ENCODE data around the gene NOD2.

Gene NOD2

GRCh38 chr16:50733468-50733867 is 40.1 kb downstream of the NOD2 start:
- no peak for DNase-seq (ENCODE audit: low read depth)
- no peak for TF ChIP-seq CTCF (IDR thresholded peaks at IDR 0.05; ENCODE audit: insufficient read depth, low read depth, low read length, missing control alignments)
- H3K4me3 ChIP-seq (ENCODE audit: low read depth, low read length): no peak overlapping the region

DNA sequence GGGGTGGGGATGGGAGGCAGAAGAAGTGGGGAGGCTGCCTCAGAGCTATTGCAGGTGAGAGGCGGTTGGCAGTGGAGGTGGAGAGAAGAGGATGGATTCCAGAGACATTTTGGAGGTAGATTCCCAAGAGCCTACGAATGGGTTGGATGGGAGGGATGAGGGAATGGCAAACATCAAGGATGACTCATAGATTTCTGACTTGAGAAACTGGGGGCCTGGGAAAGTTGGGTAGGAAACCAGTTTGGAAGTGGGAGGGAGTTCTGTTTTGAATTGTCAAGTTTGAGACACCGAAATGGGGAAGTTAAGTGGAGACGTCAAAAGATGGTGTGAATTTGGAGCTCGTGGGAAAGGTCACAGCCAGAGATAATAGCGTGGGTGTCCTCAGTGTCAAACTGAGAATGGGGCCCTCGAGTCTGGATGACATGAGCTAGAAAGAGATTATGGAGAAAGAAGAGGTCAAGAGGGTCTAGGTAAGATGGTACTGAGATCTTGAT is 42.3 kb downstream of the NOD2 start:
- peak; percentile 63 for DNase-seq (ENCODE audit: low read depth)
- TF ChIP-seq CTCF (IDR thresholded peaks at IDR 0.05; ENCODE audit: insufficient read depth, low read depth, low read length, missing control alignments): no peak
- no peak overlapping the region for H3K4me3 ChIP-seq (ENCODE audit: low read depth, low read length)

- H3K4me3 ChIP-seq (ENCODE audit: low read depth, low read length): no peak overlapping the region
- DNase-seq (ENCODE audit: low read depth): no peak
- no peak for TF ChIP-seq CTCF (IDR thresholded peaks at IDR 0.05; ENCODE audit: insufficient read depth, low read depth, low read length, missing control alignments)
Observed at GRCh38 chr16:50736448-50736847, 43.0 kb downstream of the NOD2 start.

GRCh38 chr16:50737420-50737959 is 44.1 kb downstream of the NOD2 start:
- TF ChIP-seq CTCF (IDR thresholded peaks at IDR 0.05; ENCODE audit: insufficient read depth, low read depth, low read length, missing control alignments): no peak
- no peak for DNase-seq (ENCODE audit: low read depth)
- no peak overlapping the region for H3K4me3 ChIP-seq (ENCODE audit: low read depth, low read length)

DNA sequence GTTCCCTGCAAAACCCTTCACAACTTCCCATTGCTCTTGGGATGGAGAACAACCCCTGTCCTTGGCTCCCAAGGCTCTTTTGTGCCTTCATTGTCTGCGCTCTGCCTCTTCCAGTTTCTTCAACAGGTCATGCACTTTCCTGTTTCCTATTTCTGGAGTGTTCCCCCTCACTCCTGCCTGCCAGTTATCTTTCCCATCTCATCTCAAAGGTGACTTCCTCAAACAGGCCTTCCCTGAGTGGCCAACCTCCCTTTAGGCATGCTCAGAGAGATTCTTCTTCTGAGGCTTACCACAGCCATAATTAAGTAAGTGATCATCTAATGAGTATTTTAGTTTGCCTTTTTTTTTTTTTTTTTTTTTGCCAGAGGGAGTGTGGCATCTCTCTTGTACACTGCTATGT is 45.6 kb downstream of the NOD2 start:
- TF ChIP-seq CTCF (IDR thresholded peaks at IDR 0.05; ENCODE audit: insufficient read depth, low read depth, low read length, missing control alignments): no peak
- no peak overlapping the region for H3K4me3 ChIP-seq (ENCODE audit: low read depth, low read length)
- no peak for DNase-seq (ENCODE audit: low read depth)

GRCh38 chr16:50740736-50741135 is 47.3 kb downstream of the NOD2 start:
- no peak for DNase-seq (ENCODE audit: low read depth)
- no peak overlapping the region for H3K4me3 ChIP-seq (ENCODE audit: low read depth, low read length)
- TF ChIP-seq CTCF (IDR thresholded peaks at IDR 0.05; ENCODE audit: insufficient read depth, low read depth, low read length, missing control alignments): no peak

DNA sequence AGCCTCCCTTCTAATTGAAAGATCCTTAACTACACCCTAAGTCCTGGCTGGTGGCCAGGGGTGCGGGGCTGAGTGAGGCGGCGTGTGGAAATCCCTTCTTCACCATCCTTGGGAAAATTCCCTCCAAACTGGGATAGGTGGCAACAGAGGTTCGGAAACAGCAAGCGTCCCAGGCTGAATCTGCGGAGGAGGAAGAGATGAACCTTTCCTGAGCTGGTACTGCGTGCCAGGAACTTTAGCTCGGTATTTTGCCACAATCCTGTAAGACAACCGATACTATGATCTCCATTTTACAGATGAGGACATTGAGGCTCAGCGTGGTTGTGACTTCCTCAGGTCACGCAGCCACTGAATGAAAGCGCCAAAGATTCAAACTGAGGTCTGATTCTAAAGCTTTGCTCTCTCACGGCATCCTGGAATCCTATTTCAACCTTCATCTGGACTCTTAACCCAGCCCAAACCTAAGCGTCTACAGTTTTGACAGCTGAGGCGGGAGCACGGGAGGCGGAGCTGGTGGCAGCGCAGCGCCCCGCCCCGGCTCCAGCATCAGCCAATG is 47.9 kb downstream of the NOD2 start:
- TF ChIP-seq CTCF (IDR thresholded peaks at IDR 0.05; ENCODE audit: insufficient read depth, low read depth, low read length, missing control alignments): no peak
- H3K4me3 ChIP-seq (ENCODE audit: low read depth, low read length): peak overlapping the region; percentile 36
- no peak for DNase-seq (ENCODE audit: low read depth)
